Keratinocyte (primary cell): ENCODE data around the gene TTYH1.

Source experiments
- EZH2 ChIP-seq: IDR thresholded peaks from one replicate; pipeline ENCODE4 v1.6.1; 2012; ENCODE audit warnings: inconsistent platforms, mild to moderate bottlenecking, low read length, moderate library complexity
- TF ChIP-seq, protein P1 (sequence below), 3 experiments: IDR thresholded peaks in 1 of 3; conservative IDR thresholded peaks in 1 of 3; optimal IDR thresholded peaks in 1 of 3; 2 replicates in 2 of 3; 3 replicates in 1 of 3; pipeline versions ENCODE3 to v1.5.1; 2011; ENCODE audit warnings: low read length in 3 of 3, mild to moderate bottlenecking in 3 of 3, moderate library complexity in 2 of 3, control low read depth in 1 of 3, inconsistent platforms in 1 of 3; ENCODE audit not compliant: insufficient read depth in 2 of 3; ENCODE audit errors: extremely low read depth in 1 of 3

DNA sequence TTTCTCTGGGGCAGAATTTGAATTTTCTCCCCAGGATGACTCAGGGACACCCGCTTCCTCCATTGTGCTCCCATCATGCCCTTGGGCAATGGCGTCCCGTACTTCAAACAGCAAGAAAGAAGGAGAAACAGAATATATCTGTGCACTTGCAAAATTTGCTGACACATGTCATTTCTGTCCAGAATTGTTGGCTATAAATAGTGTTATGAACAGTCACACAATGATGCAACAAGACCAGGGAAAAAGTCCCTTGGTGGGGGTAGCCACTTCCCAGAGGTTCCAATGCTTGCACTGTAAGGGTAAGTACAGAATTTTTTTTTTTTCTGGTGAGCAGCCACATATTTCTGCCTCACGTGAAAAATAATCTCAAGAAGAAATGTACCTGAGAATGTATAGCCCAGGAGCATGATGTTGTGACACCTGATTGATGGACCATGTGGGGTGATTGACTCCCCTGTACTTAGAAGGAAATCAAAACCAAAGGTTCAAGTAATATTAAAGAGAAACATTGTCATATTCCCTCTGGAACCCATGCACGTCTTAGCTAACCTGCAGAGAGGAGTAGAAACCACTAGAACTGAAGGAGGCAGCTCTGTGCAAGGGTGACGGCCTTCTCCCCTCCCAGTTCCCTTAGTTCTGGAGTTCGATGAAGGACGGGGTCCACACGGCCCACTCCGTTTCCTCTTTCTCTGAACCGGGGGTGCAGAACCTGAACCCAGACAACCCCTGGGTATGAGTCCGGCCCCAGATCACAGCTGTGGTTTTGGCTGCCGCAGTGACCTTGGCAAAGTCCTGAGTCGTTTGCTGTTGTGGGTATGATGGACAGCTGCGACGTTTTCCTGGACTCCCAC is 41.3 kb upstream of the TTYH1 start:
- TF ChIP-seq, protein P1, sequence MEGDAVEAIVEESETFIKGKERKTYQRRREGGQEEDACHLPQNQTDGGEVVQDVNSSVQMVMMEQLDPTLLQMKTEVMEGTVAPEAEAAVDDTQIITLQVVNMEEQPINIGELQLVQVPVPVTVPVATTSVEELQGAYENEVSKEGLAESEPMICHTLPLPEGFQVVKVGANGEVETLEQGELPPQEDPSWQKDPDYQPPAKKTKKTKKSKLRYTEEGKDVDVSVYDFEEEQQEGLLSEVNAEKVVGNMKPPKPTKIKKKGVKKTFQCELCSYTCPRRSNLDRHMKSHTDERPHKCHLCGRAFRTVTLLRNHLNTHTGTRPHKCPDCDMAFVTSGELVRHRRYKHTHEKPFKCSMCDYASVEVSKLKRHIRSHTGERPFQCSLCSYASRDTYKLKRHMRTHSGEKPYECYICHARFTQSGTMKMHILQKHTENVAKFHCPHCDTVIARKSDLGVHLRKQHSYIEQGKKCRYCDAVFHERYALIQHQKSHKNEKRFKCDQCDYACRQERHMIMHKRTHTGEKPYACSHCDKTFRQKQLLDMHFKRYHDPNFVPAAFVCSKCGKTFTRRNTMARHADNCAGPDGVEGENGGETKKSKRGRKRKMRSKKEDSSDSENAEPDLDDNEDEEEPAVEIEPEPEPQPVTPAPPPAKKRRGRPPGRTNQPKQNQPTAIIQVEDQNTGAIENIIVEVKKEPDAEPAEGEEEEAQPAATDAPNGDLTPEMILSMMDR (optimal IDR thresholded peaks at IDR 0.05 in 1 of 3, IDR thresholded peaks at IDR 0.05 in 1 of 3, conservative IDR thresholded peaks at IDR 0.05 in 1 of 3; ENCODE audit: extremely low read depth in 1 of 3, insufficient read depth in 2 of 3, low read length in 3 of 3), result no peak
- TF ChIP-seq EZH2, result no peak
